Smooth muscle cell (in vitro differentiated cells): ENCODE measurements around the gene PGAM2. TPM values are rescaled to one million over a fixed set of nuclear protein-coding genes. Genes with fewer than 3 reads are reported as not detected.
A peak's percentile ranks its signal among the peaks of the same experiment; 100 is the strongest.

Experiments
- DNase-seq: peaks from one replicate; lab custom pipeline; 2025; ENCODE audit not compliant: unreplicated experiment; lab: John Stamatoyannopoulos, UW
- H2AFZ ChIP-seq: fragments of 200-600 bp; sonication (generic); 2 replicates; pipeline ENCODE4 v1.6.0; 2016; ENCODE audit warnings: antibody characterized with exemption, low read depth, mild to moderate bottlenecking
- H3F3A ChIP-seq: fragments of 200-600 bp; sonication (generic); 2 replicates; pipeline ENCODE4 v1.6.0; 2017; ENCODE audit warnings: antibody characterized with exemption, low read depth
- H3K27ac ChIP-seq: fragments of 200-600 bp; sonication (generic); 2 replicates; pipeline ENCODE4 v1.5.1; 2016; ENCODE audit warnings: low read depth, mild to moderate bottlenecking
- H3K27me3 ChIP-seq: fragments of 200-600 bp; sonication (generic); 2 replicates; pipeline ENCODE4 v1.6.1; 2016; ENCODE audit warnings: low read depth, mild to moderate bottlenecking
- H3K36me3 ChIP-seq: fragments of 200-600 bp; sonication (generic); 2 replicates; pipeline ENCODE4 v1.5.1; 2016; ENCODE audit warnings: low read depth
- H3K4me1 ChIP-seq: fragments of 200-600 bp; sonication (generic); 2 replicates; pipeline ENCODE4 v1.5.1; 2016; ENCODE audit warnings: low read depth
- H3K4me2 ChIP-seq: fragments of 200-600 bp; sonication (generic); 2 replicates; pipeline ENCODE4 v1.6.0; 2016; ENCODE audit warnings: mild to moderate bottlenecking
- H3K4me3 ChIP-seq: fragments of 200-600 bp; sonication (generic); 2 replicates; pipeline ENCODE4 v1.5.1; 2016; ENCODE audit warnings: mild to moderate bottlenecking
- H3K79me2 ChIP-seq: fragments of 200-600 bp; sonication (generic); 2 replicates; pipeline ENCODE4 v1.6.0; 2016; ENCODE audit warnings: low read depth, mild to moderate bottlenecking
- H3K9ac ChIP-seq: fragments of 200-600 bp; sonication (generic); 2 replicates; pipeline ENCODE4 v1.6.0; 2016; ENCODE audit warnings: low read depth
- H3K9me3 ChIP-seq: fragments of 200-600 bp; sonication (generic); replicated peaks from 2 replicates; pipeline ENCODE4 v1.5.1; 2016; ENCODE audit warnings: low read depth
- H4K20me1 ChIP-seq: fragments of 200-600 bp; sonication (generic); 2 replicates; pipeline ENCODE4 v1.6.0; 2016; ENCODE audit warnings: low read depth
- WGBS: methylation state at CpG from one replicate; pipeline ENCODE4 v1.1.7; 2016; ENCODE audit warnings: low lambda C conversion rate; 5-methylcytosine and 5-hydroxymethylcytosine counted together
- polyA plus RNA-seq: library from polyadenylated mRNA; unstranded; fragments of >200 nt; fragmentation: Nextera tagmentation; extraction: Ambion mirVana; gene quantifications from 2 replicates; pipeline ENCODE4 v1.2.1, GENCODE V29; 2016
- total RNA-seq: library from RNA; depleted of rRNA; stranded (reverse); fragments of >200 nt; gene quantifications from 2 replicates; pipeline ENCODE4 v1.2.3, GENCODE V29; 2014
- TF ChIP-seq, protein P1 (sequence below): fragments of 200-600 bp; sonication (generic); IDR thresholded peaks from 2 replicates; pipeline ENCODE4 v1.5.1; 2017; ENCODE audit warnings: borderline replicate concordance, mild to moderate bottlenecking, antibody characterized with exemption; ENCODE audit not compliant: insufficient read depth, poor library complexity, severe bottlenecking

PGAM2 gene
- total and polyA plus RNA-seq, 2 experiments from 2014 or later, result not detected

DNA sequence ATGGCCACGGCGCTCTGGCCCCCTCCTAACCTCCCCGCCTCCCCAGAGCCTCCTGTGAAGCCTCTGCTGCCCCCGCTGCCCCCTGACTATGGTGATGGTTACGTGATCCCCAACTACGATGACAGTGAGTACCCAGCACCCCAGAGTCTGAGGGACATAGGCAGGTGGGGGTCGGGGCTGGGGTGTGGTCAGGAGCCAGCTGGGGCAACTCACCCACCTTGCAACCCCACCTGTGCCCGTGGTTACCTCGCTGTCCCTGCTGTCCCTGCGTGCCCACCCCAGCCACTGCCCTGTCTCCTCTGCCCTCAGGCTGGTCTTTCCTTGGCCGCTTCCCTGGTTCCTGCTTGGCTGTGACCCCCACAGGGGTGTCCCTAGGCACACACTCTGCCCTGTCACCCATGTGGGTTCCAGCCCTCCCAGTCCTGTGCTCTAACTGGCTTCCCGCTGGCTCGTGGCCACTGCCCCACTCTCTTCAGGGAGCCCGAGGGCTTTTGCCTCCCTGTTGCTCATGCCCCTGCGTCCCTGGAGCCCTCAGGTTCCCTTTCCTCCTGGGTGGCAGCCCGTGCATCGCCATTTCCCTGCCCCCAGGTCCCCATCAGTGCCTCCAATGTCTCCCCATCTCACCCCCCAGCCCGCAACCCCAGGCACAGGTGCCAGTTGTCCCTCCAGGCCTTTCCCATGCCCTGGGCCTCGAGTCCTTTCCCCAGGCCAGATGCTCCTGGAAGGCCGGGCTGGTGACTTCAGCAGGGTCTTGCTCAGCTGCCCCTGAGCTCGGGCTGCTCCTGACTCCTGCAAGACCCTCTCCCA, 42.8 kb upstream of the PGAM2 start:
- H3K9ac ChIP-seq, result no peak overlapping the region
- peaks cover 23% of the 10 kb centered on the region for H3K79me2 ChIP-seq
- peaks cover 4% of the 10 kb centered on the region for H3F3A ChIP-seq
- no peak overlapping the region for H3K4me3 ChIP-seq
- no peaks in the 10 kb centered on the region for H3K36me3 ChIP-seq
- H3K27ac ChIP-seq, result no peak overlapping the region
- no peak for DNase-seq
- TF ChIP-seq, protein P1, sequence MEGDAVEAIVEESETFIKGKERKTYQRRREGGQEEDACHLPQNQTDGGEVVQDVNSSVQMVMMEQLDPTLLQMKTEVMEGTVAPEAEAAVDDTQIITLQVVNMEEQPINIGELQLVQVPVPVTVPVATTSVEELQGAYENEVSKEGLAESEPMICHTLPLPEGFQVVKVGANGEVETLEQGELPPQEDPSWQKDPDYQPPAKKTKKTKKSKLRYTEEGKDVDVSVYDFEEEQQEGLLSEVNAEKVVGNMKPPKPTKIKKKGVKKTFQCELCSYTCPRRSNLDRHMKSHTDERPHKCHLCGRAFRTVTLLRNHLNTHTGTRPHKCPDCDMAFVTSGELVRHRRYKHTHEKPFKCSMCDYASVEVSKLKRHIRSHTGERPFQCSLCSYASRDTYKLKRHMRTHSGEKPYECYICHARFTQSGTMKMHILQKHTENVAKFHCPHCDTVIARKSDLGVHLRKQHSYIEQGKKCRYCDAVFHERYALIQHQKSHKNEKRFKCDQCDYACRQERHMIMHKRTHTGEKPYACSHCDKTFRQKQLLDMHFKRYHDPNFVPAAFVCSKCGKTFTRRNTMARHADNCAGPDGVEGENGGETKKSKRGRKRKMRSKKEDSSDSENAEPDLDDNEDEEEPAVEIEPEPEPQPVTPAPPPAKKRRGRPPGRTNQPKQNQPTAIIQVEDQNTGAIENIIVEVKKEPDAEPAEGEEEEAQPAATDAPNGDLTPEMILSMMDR, result no peak
- peaks cover 18% of the 10 kb centered on the region for H4K20me1 ChIP-seq
- no peaks in the 10 kb centered on the region for H3K27me3 ChIP-seq
- no peak overlapping the region for H3K4me2 ChIP-seq
- no peaks in the 10 kb centered on the region for H3K9me3 ChIP-seq
- 97% methylated on average over 15 of the region's 21 CpGs for WGBS
- H2AFZ ChIP-seq, result no peak overlapping the region
- H3K4me1 ChIP-seq, result no peaks in the 10 kb centered on the region

DNA sequence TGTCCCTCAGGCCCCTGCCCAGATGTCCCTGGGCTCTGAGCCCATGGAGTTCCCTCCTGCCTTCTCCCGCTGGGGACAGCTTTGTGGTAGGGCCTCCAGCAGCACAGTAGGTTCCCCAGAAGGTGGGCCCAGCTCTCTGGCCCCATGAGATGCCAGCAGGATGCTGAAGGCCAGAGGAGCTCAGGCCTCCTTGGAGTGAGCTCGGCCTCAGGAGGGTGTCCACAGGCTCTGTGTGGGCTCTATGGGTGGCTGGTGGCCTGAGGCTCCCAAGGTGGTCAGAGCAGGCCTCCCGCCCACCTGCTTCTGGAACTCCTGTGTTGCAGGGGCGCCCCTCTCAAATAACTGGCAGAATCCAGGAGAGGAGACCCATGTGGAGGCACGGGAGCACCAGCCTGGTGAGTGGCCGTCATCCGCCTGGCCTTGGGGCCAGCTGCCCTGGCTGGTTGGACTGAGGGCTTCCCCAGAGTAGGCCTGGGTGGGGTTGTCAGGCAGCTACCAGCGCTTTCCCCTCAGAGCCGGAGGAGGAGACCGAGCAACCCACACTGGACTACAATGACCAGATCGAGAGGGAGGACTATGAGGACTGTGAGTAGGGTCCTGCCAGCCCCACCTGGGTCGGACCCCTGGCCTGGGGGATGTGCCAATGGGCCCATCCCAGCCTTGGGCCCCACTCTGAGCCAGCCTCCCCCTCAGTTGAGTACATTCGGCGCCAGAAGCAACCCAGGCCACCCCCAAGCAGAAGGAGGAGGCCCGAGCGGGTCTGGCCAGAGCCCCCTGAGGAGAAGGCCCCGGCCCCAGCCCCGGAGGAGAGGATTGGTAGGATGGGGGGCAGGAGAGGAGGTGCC, 42.0 kb upstream of the PGAM2 start:
- H3K36me3 ChIP-seq, result no peaks in the 10 kb centered on the region
- H3F3A ChIP-seq, result peaks cover 11% of the 10 kb centered on the region
- WGBS, result 92% methylated on average over 18 of the region's 18 CpGs
- H3K27ac ChIP-seq, result no peak overlapping the region
- H3K27me3 ChIP-seq, result no peaks in the 10 kb centered on the region
- H3K4me3 ChIP-seq, result no peak overlapping the region
- no peaks in the 10 kb centered on the region for H3K9me3 ChIP-seq
- peaks cover 18% of the 10 kb centered on the region for H4K20me1 ChIP-seq
- H2AFZ ChIP-seq, result no peak overlapping the region
- TF ChIP-seq, protein P1, result no peak
- H3K4me2 ChIP-seq, result no peak overlapping the region
- no peaks in the 10 kb centered on the region for H3K4me1 ChIP-seq
- H3K79me2 ChIP-seq, result peaks cover 23% of the 10 kb centered on the region
- DNase-seq, result no peak
- no peak overlapping the region for H3K9ac ChIP-seq

- Histone ChIP-seq H3K27me3 (no peaks in the 10 kb centered on the region), H3K4me1 (no peaks in the 10 kb centered on the region), H3F3A (peaks cover 17% of the 10 kb centered on the region), H3K36me3 (no peaks in the 10 kb centered on the region), H2AFZ (no peak overlapping the region), H3K9ac (no peak overlapping the region), H3K4me2 (peak overlapping the region; percentile 94), H3K79me2 (peaks cover 23% of the 10 kb centered on the region), H3K4me3 (peak overlapping the region; percentile 84), H3K27ac (no peak overlapping the region), H4K20me1 (peaks cover 18% of the 10 kb centered on the region), H3K9me3 (no peaks in the 10 kb centered on the region)
- no peak for DNase-seq
- TF ChIP-seq, protein P1, result no peak
- 96% methylated on average over 10 of the region's 10 CpGs for WGBS
Observed at GRCh38 chr7:44106311-44107065, 41.1 kb upstream of the PGAM2 start.
